GM18861 (cell line): ENCODE measurements around the gene GLI2.

ENCODE experiments used
- ATAC-seq: cut with Tn5 transposase; IDR thresholded peaks from one replicate; pipeline ENCODE4 v1.9.1; 2021; ENCODE audit not compliant: unreplicated experiment

GLI2 gene

DNA sequence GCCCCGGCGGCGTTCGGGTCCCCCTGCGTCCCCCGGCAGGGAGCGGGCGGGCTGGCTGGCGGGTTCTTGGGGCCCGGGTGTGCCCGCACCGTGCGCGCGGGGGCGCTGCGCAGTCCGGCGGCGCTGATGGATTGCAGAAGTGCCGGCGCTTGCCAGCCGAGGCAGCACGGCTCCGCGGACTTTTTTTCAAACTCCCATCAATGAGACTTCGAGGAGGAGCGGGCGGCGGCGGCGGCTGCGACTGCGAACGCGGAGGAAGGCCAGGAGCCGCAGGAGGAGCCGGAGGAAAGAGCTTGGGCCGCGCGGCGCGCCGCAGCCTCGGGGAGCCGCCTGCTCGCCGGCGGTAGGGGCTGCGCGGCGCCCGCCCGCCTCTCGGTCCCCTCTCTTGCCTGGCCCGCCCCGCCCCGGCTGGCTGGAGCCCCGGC, at the start of gene GLI2:
Gene GLI2, plus strand, starts transcription at position 123 of the 425 bp plus-strand sequence. CDS start 61,453 bp downstream, outside the sequence.
- ATAC-seq, result no peak

DNA sequence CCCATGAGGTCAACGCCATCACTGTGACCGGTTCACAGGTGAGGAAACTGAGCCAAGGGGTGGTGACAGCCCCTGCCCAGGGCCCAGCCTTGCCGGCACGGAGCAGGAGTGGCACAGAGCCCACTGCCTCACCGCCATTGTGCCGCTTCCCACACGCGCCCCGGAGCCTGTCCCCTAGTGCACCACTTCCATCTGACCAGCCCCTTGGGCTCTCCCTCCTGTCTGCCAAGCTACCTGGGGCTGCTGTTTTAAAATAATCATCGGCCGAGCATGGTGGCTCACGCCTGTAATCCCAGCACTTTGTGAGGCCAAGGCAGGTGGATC, 49.7 kb upstream of the GLI2 start:
- no peak for ATAC-seq

DNA sequence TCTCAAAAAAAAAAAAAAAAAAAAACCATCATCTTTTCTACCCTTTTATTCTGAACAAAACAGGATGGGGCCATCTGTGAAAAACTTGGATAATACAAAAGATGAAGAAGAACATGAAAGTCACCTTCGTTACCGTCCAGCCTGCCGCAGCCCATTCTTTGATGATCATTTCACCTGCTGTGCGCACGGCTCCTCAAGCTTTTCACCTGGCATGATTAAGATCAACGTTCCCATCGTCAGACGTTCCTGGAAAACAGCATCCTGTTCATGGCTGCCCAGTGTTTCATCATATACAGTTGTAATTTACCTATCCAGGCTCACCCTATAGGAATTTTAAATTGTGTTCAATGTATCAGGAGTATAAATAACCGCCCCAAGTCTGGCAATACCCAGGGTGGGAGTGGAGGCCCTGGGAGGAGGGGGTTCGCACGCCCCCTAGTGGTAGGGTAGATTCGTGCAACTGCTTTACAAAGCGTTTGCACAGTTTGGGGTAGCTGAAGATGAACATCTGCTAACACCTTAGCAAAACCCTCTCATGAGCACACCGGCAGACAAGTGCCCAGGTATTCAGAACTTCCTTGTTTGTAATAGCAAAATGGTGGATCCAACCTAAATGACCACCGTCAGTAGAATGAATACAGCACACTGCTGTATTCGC, 49.0 kb upstream of the GLI2 start:
- no peak for ATAC-seq

DNA sequence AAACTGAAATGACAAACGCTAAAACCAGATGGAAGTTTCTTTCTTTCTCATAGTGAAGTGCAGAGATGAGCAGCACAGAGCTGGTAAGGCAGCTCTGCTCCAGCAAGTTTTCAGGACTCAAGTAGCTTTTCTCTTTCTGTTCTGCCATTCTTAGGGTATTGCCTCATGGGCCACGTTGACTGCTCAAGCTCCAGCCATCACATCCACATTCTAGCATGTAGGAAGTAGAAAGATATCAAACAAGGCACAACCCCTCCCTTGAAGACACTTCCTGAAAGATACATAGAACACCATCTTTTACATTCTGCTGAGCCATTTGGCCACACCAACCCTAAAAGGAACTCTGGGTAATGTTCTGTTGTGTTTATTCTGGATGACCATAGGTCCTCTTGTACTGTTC, 48.5 kb upstream of the GLI2 start:
- no peak for ATAC-seq

DNA sequence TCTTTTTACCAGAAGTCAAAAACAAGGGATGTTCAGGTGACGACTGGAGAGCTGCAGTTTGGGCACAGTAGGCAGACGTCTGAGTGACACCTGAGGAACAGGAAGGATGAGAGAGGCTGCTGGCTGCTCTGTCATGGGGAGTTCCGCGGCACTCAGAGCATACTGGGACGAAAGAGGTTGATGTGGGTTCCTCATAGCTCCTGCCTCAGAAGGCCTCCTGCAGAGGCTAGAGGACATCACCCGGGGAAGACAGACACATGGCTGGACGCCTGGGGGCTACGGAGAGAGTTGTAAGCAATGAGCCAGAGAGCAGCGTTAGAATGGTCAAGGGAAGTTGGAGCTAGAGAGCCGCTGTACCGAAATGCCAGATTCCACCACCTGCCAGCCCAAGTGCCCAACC, 45.1 kb upstream of the GLI2 start:
- ATAC-seq, result no peak

DNA sequence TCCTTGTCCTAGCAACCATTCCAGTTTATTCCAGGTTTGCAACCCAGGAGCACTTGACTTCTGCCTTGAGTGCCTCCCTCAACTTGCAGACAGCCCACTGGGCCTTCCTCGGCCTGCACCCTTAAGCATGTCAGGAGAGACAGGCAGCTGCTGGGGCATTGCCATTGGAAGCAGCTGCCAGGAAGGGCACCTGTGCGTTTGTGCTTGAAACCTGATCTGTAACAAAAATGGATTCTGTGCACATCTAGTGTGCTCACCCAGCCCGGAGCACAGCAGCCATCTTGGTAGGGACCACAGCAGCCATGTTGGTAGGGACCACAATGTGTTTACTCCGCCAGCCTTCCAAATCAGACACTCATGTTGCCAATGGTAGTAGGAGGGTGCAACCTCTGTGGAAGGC, 44.3 kb upstream of the GLI2 start:
- ATAC-seq, result no peak

DNA sequence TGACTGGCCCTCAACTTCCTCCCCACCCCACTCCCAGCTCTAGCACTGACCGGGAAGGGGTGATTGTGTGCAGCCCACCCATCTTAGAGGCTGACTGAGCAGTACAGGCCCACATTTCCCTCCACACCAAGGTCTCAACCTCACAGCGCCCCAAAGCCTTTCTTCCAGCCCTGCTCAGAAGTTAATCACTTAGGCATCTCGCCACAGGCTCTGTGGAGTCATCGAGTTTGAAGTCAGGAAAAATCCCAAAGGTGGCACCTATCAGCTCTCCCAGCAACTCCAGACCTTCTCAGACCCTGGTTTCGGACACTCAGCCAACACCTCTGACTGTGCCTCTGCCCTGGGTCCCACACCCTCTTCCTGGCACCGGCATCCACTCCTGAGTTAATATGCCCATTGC, 43.0 kb upstream of the GLI2 start:
- ATAC-seq, result no peak

DNA sequence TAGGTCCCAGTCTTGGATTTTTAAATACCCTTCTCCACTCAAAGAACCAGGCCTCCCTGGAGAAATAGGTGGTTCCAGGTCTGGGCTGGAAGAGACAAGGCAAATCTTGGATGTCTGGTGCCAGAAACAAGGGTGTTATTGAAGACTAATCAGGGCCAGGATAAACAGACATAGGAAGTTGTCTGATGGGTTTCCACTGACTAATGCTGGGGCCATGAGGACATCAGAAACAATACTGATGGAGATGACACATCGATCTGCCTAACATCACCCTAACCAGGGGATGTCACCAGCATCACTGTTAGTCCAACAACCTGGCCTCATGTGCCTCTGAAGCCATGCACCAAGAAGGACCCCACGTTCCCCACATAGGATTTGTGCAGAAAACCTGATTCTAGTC, 42.5 kb upstream of the GLI2 start:
- no peak for ATAC-seq

DNA sequence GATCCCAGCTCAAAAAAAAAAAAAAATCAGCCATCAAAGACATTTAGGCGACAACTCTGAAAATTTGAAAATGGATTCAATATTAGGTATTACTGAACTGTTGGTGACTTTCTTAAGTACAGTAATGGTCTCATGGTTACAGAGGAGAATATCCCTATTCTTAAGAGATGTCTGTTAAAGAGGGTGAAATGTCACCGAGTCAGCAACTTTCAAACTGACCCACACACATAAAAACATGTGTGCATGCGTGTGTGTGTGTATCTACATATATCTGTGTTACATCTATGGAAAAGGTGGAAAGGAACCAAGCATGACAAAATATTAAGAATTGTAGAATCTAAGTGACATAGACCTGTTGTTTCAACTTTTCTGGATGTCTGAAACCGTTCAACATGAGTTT, 41.6 kb upstream of the GLI2 start:
- ATAC-seq, result no peak

DNA sequence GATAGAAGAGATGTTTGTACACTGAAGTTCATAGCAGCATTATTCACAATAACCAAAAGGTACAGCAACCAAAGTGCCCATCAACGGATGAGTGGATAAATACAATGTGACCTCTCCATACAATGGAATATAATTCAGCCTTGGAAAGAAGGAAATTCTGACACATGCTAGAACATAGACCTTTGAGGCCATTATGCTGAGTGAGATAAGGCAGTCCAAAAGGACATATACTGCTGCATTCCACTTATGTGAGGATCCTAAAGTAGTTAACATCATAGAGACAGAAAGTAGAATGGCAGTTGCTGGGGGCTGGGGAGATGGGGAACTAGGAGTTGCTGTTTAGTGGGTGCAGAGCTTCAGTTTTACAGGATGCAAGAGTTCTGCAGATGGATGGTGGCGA, 38.2 kb upstream of the GLI2 start:
- ATAC-seq, result no peak

DNA sequence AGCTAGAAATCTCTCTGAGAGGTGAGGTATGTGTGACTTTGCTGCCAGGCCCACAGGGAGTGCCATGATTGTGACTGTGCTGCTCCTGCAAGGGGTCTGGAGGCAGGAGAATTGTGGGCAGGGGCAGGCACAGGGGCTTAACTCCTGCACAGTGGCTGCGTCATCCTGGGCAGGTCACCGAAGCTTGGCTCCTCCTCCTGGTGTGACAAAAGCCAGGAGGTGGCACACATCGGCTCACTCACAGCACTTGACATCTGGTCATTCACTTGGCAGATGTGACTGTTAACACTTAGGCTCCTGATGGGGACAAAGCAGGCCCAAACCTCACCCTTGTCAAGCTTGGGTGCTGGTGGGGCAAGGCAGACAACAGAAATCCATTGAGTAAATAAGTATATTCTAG, 36.4 kb upstream of the GLI2 start:
- ATAC-seq, result no peak

DNA sequence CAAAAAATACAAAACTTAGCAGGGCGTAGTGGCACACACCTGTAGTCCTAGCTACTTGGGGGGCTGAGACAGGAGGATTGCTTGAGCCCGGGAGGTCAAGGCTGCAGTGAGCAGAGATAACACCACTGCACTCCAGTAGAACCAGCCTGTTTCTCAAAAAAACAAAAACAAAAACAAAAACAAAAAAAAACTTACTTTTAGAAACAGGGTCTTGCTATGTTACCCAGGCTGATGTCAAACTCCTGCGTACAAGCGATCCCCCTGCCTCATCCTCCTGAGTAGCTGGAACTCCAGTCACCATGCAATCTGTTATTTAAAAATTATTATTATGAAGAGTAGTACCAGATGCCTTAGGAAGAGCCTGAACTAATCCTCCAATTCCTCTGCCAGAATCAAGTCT, 35.0 kb upstream of the GLI2 start:
- ATAC-seq, result no peak

DNA sequence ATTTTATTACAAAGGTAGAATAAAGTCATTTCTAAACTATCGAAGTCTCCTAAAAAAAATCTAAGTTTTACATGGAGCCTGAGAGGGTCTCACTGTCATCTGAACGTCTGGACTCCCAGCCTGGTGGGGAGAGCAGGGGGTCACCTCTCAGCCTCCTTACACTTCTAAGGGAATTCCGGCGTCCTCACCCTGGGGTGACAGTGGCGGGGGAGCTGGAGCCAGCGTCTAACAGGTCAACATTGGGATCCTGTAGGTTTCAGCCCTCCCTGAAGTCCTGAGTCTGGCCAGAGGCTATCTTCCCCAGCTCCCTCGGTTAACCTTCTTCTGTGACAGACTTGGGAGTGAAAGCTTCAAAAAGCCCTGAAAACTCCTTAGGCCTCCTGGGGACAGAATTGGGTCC, 34.6 kb upstream of the GLI2 start:
- ATAC-seq, result no peak

DNA sequence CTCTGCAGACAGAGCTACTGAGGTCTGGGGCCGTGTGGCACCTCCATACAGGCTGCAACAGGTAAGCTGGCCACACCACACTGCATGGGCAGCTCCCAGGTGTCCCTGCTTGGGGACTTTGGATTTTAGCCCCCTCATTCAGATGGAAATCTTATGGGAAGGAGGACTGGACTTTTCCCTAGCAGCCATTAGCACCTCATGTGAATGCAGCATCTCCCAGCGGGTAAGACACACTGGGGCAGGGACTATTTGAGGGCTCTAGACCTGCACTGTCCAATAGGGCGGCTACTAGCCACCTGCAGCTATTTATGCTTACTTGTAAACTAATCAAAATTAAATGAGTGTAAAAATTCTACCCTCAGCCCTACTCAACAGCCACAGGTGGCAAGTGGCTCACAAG, 34.2 kb upstream of the GLI2 start:
- ATAC-seq, result no peak

DNA sequence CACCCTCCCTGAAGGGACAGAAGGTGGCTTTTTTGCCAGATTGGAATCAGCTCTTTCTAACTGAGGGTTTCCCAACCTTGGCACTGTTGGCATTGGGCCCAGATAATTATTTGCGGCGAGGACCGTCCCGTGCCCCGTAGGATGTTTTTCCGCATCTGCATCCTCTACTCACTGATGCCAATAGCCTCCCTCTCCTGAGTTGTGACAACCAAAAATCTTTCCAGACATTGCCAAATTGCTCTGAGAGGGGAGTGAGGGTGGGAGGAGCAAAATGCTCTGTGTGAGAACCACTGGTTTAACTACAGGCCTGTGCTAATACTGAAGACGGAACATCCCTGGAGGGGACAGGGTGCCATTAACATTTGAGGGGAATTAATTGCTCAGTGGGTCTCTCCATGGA, 33.6 kb upstream of the GLI2 start:
- no peak for ATAC-seq

DNA sequence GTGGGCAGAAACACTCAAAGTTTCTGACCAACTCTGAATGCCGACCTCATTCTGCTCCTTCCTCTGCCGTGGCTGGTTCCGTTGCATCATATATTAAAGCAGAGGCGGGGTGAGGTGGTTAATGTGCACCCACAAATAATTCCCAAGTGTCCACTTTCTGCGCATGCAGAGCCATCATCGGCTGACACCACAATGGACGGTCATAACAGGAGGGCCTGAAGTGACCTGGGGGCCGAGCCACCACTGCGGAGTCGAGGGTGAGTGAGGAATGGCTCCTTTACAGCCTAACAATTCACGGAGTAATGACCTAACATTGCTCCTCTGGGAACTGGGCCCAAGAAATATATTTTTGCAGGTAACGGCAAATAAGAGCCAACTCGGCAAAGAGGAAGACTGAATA, 32.9 kb upstream of the GLI2 start:
- ATAC-seq, result no peak

DNA sequence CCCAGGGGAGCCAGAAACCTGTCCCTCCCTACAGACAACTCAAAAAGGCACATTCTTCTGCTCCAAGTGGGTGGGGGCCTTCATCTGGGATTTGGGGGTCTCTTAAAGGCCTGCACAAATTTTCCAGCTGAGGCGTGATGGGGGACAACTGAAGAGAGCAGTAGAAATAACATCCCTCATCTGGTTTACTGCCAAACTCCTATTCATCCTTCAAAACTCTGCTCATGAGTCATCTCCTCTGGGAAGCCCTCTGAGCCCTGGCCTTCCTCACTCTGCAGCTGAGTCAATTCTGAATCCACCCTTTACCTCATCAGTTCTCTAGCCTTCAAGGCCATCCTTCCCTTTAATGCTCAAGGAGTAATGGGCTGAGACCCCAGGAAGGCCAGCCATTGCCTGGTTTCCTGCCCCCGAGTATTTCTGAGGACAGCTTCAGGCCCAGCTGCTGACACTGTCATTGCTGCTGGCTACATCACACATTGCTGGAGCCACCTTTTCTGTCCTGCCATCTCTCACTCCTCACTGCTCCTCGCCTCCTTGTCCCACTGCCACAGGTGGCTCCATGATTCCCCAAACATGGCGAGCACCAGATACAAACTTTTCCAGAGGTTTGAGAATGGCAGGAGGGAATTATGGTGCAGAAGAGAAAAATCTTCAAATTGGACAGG, 32.2 kb upstream of the GLI2 start:
- no peak for ATAC-seq

DNA sequence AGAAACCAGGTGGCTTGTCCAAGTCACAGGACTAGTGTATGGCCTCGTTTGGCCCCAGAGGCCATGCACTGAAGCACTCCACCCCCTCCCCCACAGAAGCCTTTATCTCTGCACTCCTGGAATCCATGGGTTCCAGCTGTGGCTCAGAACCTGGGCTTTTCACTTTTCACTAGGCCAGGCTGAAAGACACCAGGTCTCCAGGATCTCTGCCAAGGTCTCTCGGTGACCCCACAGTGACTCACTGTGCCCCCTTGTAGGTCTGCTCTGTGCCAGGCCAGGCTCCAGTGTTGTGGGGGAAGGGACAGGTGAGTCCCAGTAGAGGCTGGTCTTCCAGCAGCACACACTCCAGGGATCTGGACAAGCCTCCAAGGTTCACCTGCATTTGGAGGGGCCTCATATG, 31.0 kb upstream of the GLI2 start:
- ATAC-seq, result no peak

DNA sequence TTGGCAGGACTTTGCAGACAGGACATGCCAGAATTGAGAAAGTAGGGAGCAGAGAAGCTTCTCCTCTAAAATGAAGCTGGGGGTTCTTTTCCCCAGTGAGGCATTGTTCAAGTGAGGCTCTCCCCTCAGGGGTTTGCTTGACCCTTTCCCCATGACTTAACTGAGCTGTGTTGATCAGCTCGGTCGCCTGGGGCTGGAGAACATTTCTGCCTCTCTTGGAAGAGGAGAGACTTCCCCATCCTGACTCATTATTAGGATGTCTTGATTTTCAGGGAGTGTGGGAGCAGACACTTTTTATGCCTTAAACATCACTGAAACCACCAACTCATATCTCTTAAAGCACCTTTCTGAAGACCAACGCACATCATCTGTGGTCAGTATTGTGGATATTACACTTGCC, 27.9 kb upstream of the GLI2 start:
- ATAC-seq, result no peak

DNA sequence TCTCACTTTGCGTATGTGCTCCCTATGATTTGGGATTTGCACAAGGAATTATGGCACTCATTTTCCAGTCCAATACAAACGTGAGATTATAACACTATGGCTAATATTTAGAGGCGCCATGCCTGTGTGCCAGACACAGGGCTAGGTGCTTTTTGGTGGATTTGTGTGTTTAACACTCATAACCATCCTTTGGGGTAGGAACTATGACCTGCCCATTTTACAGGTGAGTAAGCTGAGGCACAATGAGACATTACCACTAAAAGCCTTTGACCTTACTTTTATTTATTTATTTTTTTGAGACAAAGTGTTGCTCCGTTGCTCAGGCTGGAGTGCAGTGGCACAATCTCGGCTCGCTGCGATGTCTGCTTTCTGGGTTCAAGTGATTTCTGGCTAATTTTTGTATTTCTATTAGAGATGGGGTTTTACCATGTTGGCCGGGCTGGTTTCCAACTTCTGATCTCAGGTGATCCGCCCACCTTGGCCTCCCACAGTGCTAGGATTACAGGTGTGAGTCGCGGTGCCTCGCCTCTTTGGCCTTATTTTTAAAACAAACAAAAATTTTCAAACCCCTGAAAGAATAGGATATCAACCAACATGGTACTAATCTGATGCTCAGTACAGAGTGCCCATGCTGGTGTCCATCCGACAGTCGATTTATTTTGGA, 26.6 kb upstream of the GLI2 start:
- ATAC-seq, result no peak

DNA sequence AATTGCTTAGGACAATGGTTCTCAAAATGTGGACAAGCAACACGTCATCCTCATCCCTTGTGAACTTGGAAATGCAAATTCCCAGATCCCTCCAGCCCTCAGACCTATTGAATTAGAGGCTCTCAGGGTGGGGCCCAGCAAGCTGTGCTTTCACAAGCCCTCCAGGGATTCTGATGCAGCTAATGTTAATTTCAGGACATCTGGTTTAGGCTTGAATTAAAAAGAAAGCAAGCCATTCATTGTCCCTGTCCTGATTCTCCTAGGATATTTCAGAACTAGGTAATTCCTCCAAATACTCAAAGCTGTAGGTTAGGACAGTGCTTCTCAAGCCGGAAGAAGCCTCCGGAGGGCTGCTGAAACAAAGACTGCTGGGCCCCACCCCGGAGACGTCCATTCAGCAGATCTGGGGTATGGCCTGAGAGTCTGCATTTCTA, 26.0 kb upstream of the GLI2 start:
- ATAC-seq, result no peak

DNA sequence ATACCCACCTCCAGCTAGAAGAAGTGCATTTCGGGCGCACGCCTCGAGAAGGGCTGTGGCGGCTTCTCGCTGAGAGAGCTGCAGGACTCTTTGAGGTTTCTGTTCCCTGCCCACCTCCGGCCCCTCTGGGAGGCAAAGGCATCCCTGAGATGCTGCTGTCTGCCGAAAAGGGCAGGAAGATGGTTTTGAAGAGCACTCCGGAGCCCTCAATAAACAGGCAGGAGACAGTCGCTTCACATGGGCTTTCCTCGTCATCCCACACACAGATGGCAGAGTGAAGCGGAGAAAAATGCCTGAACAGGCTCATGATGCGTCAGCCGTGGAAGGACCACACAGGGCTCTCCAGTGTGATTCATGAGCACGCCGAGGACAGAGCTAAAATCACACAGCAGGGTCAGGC, 25.4 kb upstream of the GLI2 start:
- no peak for ATAC-seq

DNA sequence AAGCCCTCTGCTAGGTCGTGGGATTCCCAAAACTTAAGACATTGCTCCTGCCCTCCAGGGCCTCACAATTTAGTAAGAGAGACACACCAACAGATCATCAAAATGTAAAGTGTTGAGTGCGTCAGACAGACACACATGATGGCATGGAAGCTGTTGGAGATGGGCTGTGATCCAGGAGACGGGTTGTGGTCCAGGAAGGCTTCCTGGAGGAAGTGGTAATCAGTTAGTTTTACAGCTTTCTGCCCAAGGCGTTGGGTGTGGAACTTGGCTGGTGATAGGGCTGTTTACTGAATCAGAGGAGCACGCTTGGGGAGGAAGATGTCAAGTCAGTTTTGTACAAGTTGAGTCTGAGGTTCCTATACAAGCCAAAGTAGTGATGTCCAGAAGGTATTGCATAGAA, 24.0 kb upstream of the GLI2 start:
- no peak for ATAC-seq
